Mucosa of descending colon (tissue), 3 donors: ENCODE results near the gene STMN3. TPM values are rescaled to one million over a fixed set of nuclear protein-coding genes. Genes with fewer than 3 reads are reported as not detected.

Experiments used
- ATAC-seq: fragments of 200-7000 bp; cut with Tn5 transposase; one replicate; pipeline ENCODE4 v1.9.1; 2020; ENCODE audit warnings: mild to moderate bottlenecking, moderate library complexity
- DNase-seq, 3 donors: peaks; one replicate each; pipeline ENCODE4 v3.0.0-alpha.2; 2020
- H3K36me3 ChIP-seq: fragments of 200-600 bp; one replicate; pipeline ENCODE4 v1.8.0; 2021; ENCODE audit warnings: low read depth, mild to moderate bottlenecking
- H3K4me1 ChIP-seq: fragments of 200-600 bp; one replicate; pipeline ENCODE4 v1.8.0; 2021; ENCODE audit warnings: low read depth, mild to moderate bottlenecking
- H3K4me3 ChIP-seq: fragments of 200-600 bp; one replicate; pipeline ENCODE4 v1.8.0; 2021; ENCODE audit warnings: mild to moderate bottlenecking
- H3K9me3 ChIP-seq: fragments of 200-600 bp; one replicate; pipeline ENCODE4 v1.8.0; 2021; ENCODE audit warnings: mild to moderate bottlenecking
- intact Hi-C, 2 donors: fragments of 100-400 bp; cut with DNase I in 1 of 2; cut with micrococcal nuclease in 1 of 2; formaldehyde crosslinking; loops; one replicate each; pipeline versions ENCODE4 v1.11.0 to v1.11.1; 2022; cut with DNase I, micrococcal nuclease
- total RNA-seq, 3 donors: library from RNA; stranded (reverse); fragmentation: NEBNext Ultra II Directional in 2 of 3; extraction: Animal tissue kit (Norgen Biotek cat#: 25700) in 2 of 3; gene quantifications; one replicate each; pipeline versions ENCODE4 v1.2.1 to v1.2.4, GENCODE V29; 2021 to 2023
- TF ChIP-seq, protein P1 (sequence below): fragments of 200-600 bp; IDR thresholded peaks from one replicate; pipeline ENCODE4 v1.8.0; 2022; ENCODE audit warnings: antibody characterized with exemption, mild to moderate bottlenecking
- donor health status: DM: no; HTN: no; CAD: no; lungs with moderate emphysema.
- donor health status: DM: no; HTN: no; CAD: no.
- donor health status: DM: no; HTN: yes; CAD: no.

STMN3 gene
- total RNA-seq, 3 donors from 2014 or later = 2.7 to 19.7 (median 6.7) TPM

DNA sequence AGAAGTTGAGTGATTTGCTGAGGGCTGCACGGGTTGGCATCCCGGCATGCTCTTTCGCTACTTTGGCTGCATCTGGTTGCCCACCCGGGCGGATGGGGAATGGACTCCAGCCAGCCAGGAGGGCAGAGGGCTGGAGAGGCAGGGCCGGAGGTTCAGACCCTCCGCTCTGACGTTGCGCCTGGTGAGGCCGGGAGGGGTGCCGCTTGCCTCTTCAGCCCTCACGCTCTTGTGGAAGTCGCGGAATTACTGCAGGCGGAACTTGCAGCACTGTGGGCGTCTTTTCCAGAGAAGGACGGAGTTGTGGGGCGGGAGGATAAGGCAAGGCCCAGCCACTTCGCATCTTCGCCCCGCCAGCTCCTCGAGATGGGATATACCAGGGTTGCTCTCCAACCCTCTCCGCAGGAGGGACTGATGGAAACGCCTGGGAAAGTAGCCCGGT, 5.5 kb upstream of the STMN3 start:
- TF ChIP-seq, protein P1, sequence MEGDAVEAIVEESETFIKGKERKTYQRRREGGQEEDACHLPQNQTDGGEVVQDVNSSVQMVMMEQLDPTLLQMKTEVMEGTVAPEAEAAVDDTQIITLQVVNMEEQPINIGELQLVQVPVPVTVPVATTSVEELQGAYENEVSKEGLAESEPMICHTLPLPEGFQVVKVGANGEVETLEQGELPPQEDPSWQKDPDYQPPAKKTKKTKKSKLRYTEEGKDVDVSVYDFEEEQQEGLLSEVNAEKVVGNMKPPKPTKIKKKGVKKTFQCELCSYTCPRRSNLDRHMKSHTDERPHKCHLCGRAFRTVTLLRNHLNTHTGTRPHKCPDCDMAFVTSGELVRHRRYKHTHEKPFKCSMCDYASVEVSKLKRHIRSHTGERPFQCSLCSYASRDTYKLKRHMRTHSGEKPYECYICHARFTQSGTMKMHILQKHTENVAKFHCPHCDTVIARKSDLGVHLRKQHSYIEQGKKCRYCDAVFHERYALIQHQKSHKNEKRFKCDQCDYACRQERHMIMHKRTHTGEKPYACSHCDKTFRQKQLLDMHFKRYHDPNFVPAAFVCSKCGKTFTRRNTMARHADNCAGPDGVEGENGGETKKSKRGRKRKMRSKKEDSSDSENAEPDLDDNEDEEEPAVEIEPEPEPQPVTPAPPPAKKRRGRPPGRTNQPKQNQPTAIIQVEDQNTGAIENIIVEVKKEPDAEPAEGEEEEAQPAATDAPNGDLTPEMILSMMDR = no peak
- H3K4me3 ChIP-seq = peak overlapping the region; percentile 50
- no peaks in the 10 kb centered on the region for H3K9me3 ChIP-seq
- ATAC-seq (peak; percentile 68), DNase-seq (peak in 1 of 3 donors; percentile 77)
- no peaks in the 10 kb centered on the region for H3K36me3 ChIP-seq
- H3K4me1 ChIP-seq = peaks cover 18% of the 10 kb centered on the region
- intact Hi-C loops = no loop called here

DNA sequence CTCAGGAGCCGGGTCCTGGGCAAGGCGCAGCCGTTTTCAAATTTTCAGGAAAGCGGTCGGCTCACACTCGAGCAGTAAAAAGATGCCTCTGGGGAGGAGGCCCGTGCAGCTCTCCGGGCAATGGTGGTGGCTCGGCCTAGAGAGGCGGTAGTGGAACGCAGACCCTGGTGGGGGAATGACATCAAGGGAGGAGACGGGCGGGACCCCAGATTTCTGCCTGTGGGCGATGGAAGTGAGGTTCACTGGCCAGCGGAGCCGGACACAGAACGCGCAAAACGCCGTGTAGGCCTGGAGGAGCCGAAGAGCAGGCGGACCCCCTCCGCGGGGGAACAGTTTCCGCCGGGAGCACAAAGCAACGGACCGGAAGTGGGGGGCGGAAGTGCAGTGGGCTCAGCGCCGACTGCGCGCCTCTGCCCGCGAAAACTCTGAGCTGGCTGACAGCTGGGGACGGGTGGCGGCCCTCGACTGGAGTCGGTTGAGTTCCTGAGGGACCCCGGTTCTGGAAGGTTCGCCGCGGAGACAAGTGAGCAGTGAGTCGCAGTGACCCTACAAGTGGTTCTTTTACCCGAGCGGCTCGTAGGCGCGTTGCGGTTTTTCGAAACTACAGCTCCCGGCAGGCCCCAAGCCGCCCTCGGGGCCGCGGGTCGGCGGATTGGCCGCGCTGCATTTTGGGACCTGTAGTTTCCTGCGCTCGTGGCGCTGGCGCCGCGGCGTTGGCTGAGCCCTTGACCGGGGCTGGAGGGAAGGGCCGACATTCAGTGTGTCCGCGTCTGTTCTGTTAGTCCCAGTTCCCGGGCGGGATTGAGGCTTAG, 4.9 kb upstream of the STMN3 start, which contains the start of gene RTEL1:
Gene RTEL1, plus strand, starts transcription at position 376 of the 812 bp plus-strand sequence. CDS start 1,091 bp downstream, outside the sequence.
- H3K4me1 ChIP-seq = peaks cover 21% of the 10 kb centered on the region
- no peaks in the 10 kb centered on the region for H3K36me3 ChIP-seq
- intact Hi-C loops = no loop called here
- DNase-seq = peak; percentile 92 to 94 (median 94)
- peak; percentile 96 for ATAC-seq
- H3K9me3 ChIP-seq = no peaks in the 10 kb centered on the region
- H3K4me3 ChIP-seq = peak within 1 kb of the TSS; percentile 50
- TF ChIP-seq, protein P1 = no peak

DNA sequence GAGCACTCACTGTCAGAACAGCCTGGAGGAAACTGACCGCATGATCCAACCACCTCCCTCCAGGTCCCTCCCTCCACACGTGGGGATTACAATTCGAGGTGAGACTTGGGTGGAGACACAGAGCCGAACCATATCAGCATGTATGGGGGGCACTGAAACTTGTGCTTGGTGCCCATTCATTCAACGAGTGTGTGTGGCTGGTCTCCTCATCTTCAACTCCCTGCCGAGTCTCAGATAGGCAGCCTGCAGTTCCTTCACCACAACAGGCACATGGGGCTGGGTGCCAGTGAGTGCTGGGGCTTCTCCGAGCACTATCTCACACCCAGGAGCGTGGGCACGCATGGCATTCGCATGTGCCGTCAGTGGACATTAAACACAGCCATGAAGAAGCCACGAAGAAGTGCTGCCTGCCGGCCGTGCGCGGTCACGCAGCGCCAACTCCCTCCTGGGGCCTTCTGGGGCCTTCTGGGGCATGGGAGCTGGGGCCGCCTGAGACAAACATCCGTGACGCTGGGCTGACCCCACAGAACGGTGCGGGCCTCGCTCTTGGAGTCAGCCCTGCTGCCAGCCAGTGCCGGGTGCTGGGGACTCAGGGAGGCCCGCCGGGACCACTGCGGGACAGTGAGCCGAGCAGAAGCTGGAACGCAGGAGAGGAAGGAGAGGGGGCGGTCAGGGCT, 4.2 kb upstream of the STMN3 start:
- H3K4me1 ChIP-seq = peaks cover 26% of the 10 kb centered on the region
- TF ChIP-seq, protein P1 = no peak
- ATAC-seq (no peak), DNase-seq (peak in 1 of 3 donors; percentile 36)
- no peak overlapping the region for H3K4me3 ChIP-seq
- intact Hi-C loops = no loop called here
- H3K36me3 ChIP-seq = no peaks in the 10 kb centered on the region
- H3K9me3 ChIP-seq = no peaks in the 10 kb centered on the region

DNA sequence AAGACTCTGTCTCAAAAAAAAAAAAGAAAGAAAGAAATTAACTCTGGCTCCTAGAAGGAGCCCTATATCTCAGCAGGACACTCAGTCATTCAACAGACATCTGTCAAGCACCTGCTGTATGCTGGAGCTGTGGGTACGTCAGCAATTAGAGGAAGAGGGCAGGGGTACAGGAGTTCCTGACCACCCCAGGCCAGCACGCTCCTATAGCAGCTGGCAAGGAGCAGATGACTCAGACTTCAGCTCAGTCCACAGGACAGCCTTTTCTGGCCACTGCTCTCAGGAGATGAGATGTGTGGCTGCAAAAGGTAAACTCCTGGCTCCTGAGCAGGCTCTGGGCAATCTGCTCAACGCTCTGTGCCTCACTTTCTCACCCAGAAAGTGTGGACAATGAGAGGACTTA, 3.2 kb upstream of the STMN3 start:
- intact Hi-C loops = no loop called here
- H3K4me3 ChIP-seq = no peak overlapping the region
- TF ChIP-seq, protein P1 = no peak
- no peaks in the 10 kb centered on the region for H3K9me3 ChIP-seq
- H3K4me1 ChIP-seq = peaks cover 30% of the 10 kb centered on the region
- no peak for DNase-seq
- ATAC-seq = no peak
- H3K36me3 ChIP-seq = no peaks in the 10 kb centered on the region

DNA sequence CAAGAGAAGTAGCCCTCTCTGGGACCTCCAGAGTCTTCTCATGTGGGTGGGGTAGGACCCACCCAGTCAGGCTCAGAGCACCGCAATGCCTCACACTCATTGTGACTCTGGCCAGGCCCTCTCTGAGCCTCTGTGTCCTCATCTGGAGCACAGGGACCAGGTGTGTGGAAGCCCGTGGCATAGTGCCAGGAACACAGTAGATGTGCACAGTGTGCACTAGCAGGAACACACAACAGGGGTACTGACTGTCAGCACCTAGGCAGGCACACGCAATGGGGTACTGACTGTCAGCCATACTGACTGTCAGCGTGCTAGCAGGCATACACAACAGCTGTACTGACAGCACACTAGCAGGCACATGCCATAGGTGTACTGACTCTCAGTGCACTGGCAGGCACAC, 2.0 kb upstream of the STMN3 start:
- Histone ChIP-seq H3K4me3 (no peak overlapping the region), H3K9me3 (no peaks in the 10 kb centered on the region), H3K4me1 (peaks cover 30% of the 10 kb centered on the region), H3K36me3 (no peaks in the 10 kb centered on the region)
- TF ChIP-seq, protein P1 = no peak
- DNase-seq (no peak), ATAC-seq (no peak)
- intact Hi-C loops = no loop called here
